Stimulated activated CD4-positive, alpha-beta T cell treated with anti-CD3 and anti-CD28 coated beads, TNF-alpha, amount 100 ng/mL, for 1 hour (primary cell): ENCODE results near the gene SLC34A3.

ENCODE experiments used
- DNase-seq, 3 donors: peaks; one replicate each; pipeline ENCODE4 v3.0.0-alpha.2; 2020; ENCODE audit warnings: low read depth in 3 of 3, low spot score in 1 of 3

SLC34A3 gene

DNA sequence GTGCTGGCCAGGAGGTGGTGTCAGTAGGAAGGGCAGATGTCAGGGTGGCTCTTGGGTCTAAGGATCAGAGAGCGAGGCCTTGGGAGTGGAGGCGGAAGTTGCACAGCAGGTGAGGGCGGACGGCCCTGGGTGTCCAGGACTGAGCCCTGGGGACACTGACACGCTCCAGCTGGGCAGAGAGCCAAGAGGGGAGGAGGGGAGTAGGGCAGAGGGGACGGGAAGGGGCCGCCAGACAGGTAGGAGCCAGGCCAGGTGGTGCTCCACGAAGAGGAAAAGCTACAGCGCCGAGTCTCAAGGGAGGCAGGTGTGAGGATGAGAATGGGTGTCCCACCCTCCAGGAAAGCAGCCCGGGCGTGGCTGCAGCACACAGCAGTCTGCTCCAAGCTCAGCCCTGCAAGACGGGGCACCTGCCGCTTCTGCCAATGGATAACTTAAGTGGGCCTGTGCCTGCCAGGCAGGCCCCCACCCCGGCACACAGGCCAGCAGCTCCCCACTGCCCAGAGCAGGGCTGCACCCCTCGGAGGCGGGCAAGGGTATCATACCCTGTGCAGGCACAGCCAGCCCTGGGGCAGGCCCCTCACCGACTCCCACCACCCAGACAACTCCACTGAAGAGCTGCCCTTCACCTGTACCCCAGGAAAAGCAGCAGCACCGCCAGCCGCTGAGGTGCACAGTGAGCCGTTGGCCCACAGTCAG lies 35.0 kb upstream of the SLC34A3 start:
- no peak for DNase-seq

DNA sequence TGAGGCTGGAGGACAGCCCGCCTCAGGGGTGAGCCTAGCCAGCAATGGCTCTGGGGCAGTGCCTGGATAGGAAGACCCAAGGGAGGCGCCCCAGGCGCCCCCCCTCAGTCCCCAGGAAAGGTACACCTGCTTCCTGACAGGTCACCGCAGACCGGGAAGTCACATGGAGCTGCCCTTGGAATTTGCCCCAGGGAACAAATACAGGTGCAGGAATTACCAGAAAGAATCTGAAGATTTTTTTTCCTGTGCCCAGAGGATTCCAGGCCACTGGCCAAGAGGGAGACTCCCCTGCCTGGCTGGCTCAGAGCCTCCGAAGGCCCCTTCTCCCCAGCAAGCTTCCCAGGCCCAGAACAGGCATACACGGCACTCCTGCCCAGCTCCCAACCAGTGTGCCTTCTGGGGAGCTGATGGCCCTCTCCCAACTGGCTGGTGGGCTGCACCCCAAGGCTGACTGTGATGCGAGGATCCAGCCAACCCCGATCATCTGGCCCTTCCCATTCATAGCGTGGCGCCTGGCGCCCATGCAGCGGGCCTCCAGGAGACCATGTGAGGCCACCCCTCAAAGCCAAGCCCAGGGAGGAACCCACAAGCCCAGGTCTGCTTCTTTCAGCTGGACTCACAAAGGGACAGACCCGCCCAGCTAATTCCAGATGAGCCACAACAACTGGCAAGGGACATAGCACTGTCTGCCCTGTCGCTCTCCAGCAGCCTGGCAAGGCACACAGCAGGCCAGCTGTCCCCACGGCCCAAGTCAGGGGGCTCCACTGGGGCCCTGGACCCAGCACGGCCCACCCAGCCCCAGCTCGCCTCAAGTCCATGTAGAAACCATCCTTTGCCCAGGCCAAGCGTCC lies 32.4 kb upstream of the SLC34A3 start:
- no peak for DNase-seq

DNA sequence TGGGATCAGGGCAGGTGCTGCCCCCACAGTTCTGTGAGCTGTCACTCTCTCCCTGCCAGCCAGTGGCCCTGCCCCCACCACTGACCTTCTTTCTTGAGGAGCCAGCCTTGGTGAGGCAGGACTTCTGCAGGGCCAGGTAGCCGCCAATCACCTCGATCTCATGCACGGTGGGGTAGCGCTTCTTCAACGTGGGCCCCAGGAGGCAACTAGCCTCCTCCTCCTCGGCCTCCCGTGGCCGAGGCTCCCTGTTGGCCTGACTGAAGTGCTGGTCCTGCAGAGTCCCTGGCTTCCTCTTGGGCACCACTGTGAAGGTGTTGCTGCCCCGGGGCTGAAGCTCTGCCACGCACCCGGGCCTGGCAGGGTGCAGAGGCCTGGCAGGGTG lies 31.8 kb upstream of the SLC34A3 start:
- DNase-seq, result no peak

DNA sequence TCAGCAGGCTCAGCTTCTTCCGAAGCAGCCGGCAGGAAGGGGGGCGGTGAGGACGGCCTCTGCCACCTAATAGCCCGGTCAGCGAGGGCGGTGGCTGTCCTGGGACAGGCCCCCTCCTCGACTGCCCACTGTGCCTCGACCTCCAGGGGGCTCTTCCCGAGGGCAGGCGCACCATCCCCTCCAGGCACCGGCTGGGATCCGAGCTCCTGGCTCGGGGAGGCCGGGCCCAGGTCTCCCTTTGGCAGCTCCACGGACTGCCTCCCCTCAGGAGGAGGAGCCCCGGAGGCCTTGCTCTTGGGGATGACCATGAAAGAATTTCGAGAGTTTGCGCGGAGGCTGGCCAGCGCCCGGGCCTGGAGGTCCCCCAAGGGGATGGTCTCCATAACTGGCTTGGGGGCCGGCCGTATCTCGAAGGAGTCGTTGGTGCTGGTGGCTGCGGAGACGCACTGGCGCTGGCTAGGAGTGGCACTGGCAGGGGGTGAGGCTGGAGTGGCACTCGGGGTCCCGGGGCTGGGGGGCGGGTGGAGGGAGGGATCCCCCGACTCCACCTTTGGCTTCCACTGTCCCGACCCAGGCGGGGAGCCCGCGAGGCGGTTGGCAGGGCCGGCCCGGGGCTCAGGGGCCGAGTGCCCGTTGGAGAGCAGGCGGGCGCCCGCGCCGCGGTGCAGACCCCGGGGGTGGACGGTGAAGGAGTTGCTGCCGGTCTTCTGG lies 31.1 kb upstream of the SLC34A3 start:
- no peak for DNase-seq

DNA sequence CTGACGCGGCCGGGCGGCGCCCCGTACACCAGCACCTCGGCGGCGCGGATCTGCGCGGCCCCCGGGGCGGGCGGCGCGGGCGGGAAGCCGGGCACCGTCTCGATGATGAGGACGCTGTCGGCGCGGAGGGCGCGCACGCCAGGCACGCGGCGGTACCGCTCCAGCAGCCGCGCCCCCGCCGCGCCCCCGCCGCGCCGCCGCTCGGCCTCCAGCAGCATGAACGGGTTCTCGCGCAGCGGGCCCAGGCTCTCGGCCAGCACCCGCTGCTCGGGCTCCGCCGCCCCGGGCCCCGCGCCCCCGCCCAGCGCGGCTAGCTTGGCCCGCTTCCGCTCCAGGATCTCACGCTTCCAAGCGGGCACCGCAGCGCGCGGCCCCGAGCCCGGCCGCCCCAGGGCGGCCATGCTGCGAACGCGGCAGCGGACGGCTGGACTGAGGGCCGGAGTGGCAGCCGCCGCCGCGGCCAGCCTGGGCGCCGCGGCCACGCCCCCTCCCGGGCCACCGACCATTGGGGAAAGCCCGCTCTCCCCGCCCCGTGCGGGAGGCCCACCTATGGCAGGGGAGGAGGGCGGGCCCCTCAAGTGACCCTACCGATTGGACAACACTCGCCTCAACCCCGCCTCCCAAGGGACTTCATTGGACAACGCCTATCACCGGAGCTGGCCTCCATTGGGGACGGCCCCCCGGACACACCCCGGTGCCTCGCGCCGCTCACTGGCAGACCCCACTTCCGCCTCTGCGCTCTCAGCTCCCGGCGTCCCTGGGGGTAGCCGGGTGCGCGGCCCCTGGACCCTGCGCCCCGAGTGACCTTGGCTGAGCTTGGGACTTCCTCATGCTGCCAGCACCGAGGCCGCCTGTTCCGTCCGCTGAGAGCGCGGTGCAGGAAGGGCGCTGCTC lies 30.1 kb upstream of the SLC34A3 start, which contains the start of gene TPRN:
Gene TPRN, minus strand, starts transcription at position 431 of the 894 bp plus-strand sequence. Its CDS starts 30 bp downstream, at position 401.
- DNase-seq, result peak; percentile 92 to 97 (median 93)

DNA sequence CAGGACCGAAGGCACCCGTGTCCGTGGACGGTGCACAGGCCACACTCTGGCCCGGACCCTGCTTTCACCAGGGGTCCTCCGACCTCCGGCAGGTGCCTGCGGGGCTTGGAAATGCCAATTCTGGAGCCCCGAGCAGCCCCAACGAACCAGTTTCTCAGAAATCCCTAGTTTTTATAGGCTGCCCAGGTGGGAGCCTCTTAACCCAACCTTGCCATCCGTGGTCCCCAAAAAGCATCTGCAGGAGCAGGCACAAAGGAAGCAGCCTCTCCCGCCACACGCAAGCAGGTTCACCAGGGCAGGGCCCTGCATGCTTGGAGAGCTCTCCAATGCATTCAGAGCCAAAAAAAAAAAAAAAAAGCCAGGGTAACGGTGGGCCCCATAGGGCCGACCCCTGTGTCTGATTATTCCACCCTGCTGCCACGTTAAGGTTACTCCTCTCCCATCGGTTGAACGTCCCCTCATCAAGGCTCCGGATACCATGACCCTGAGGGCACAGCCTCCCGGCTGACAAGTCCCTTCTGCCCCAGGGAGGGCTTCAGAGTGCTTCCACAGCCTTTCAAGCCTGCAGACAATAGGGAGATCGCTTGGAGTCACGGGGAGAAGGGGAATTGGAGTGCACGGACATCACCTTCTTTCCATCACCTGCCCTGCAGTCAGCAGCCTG lies 29.4 kb upstream of the SLC34A3 start:
- no peak for DNase-seq

DNA sequence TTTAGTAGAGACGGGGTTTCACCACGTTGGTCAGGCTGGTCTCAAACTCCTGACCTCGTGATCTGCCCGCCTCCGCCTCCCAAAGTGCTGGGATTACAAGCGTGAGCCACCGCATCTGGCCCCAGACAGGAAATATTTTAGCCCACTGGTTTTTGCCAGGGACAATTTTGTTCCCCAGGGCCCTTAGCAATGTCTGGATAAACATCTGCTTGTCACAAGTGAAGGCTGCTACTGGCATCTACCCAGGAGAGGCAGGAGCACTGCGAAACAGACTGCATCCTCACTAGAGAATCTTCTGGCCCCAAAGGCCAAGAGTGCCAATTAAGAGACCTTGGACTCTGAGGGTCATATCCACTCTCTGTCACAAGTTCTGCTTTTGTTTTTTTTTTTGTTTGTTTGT lies 27.7 kb upstream of the SLC34A3 start:
- no peak for DNase-seq

DNA sequence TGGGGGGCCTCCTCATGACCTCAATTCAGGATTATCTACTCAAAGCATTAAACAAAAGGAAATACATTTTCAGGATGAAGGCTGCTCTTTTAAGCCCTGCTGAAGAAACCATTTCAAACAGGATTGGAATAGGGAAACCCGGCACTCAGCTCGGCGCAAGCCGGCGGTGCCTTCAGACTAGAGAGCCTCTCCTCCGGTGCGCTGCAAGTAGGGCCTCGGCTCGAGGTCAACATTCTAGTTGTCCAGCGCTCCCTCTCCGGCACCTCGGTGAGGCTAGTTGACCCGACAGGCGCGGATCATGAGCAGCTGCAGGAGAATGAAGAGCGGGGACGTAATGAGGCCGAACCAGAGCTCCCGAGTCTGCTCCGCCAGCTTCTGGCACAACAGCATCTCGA lies 26.0 kb upstream of the SLC34A3 start:
- no peak for DNase-seq

DNA sequence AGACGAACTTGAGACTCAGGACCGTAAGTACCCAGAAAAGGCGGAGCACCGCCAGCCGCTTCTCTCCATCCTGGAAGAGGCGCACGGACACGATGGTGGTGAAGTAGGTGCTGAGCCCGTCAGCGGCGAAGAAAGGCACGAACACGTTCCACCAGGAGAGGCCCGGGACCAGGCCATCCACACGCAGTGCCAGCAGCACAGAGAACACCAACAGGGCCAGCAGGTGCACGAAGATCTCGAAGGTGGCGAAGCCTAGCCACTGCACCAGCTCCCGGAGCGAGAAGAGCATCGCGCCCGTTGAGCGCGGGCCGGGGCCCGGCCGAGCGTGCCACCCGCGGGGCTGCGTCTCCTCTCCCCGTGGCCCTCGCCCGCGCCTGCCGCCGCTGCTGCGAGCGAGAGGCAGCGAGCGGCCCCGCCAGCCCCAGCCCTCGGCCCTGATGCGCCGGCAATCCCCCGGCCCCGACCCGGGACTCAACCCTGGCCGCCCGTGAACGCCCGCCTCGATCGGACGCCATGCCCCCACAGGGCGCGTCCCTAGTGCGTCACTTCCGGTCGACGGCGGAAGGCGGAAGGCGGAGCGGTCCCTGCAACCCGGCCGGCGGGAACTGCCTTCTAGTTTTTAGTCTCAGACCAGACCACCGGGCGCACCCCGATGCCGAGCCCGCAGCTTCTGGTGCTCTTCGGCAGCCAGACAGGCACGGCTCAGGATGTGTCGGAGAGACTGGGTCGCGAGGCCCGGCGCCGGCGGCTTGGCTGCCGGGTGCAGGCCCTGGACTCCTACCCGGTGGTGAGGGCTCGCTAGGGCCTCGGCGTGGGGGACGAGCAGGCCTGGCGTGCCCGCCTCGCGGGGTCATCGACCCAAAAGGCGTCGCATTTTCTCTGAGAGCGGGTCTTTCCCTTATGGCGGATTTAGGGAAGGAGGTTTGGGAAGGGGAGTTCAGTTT lies 25.3 kb upstream of the SLC34A3 start, which contains the start of the genes NDOR1 and TMEM203:
Gene NDOR1, plus strand, starts transcription at position 575 of the 944 bp plus-strand sequence. Its CDS starts 78 bp downstream, at position 653.
Gene TMEM203, minus strand, starts transcription at position 523 of the 944 bp plus-strand sequence. Its CDS starts 234 bp downstream, at position 289.
- DNase-seq, result peak; percentile 61 to 94 (median 79)

DNA sequence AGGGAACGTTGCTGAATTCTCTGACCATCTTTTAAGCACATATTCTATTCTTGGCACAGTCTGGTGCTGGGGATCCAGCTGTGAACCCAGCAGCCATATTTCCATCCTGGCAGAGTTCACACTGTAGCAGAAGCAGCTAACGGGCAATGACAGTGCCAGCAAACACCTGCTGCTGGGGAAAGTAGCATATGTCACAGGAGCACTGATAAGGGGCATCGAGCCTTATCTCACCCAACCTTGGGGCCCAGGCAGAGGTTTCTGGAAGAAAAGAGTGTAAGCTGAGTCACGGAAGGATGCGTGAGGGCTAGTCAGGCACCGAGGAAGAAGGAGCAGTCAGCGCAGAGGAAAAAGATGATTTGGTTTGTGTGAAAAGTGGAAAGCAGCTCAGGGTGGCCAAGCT lies 24.1 kb upstream of the SLC34A3 start:
- DNase-seq, result no peak

DNA sequence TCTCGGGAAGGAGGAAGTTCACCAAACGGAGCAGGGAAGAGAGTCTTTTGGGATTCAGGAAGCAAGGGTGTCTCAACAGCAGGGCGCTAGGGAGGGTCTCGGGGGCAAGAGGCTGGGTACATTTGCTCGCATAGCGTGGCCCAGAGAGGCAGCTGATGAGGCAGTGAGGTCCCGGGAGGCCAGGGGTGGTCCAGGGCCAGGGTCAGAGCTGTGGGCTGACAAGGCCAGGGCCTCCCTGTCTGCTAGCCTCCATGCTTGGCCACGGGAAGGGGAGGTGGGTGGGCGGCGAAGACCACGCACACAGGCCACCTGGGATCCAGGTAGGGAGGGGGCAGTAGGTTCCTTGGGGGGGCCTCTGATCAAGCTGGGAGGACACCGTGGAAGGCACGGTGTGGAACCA lies 19.2 kb upstream of the SLC34A3 start:
- no peak for DNase-seq

DNA sequence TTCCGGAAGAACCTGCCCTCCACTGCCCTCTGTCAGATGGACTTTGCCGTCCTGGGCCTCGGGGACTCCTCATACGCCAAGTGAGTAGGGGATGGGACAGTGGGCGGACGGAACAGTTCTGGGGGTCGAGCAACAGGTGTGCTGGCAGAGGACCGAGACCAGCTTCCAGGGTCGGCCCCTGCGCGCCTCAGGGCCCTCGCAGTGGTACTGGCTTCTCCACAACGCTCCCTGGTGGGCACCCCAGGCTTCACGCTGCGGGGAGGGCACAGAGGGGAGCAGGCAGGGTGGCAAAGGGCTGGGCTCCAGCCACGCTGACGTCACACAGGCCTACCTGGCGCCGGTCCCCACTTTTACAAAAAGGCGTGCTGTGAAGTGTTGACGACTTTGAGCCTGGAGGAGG lies 18.2 kb upstream of the SLC34A3 start:
- DNase-seq, result no peak

DNA sequence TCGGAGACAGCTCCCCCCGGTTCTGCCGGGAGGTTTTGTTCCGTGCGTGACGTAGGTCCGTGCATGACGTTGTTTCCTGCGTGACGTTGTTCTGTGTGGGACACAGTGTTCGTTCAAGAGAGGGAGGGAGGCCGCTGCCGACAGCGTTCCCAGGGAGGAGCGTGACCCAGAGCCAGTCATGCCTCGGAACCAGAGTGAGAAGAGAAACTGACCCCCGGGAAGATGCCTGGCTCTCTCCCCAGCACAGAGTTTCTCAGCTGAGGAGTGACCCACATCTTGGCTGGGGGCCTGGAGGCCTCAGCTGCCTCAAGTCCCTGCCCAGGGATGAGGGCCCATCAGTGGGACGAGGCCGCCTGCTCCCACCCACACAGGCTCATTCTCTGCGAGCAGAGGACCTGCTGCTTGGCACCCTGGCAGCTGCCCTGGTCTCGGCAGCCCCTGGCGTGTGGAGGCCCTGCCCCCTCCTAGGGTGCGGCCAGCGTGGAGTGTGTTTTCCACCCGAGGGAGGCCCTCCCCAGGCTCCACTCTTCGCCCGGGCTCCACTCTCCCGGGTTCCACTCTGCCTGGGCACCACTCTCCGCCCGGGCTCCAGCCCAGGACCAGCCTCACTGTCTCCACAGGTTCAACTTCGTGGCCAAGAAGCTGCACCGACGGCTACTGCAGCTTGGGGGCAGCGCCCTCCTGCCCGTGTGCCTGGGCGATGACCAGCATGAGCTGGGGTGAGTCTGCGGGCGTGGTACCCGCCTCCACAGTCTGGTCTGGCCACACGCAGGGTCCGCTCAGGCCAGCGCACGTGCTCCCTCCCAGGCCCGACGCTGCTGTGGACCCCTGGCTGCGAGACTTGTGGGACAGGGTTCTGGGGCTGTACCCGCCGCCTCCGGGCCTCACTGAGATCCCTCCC lies 17.3 kb upstream of the SLC34A3 start:
- no peak for DNase-seq

DNA sequence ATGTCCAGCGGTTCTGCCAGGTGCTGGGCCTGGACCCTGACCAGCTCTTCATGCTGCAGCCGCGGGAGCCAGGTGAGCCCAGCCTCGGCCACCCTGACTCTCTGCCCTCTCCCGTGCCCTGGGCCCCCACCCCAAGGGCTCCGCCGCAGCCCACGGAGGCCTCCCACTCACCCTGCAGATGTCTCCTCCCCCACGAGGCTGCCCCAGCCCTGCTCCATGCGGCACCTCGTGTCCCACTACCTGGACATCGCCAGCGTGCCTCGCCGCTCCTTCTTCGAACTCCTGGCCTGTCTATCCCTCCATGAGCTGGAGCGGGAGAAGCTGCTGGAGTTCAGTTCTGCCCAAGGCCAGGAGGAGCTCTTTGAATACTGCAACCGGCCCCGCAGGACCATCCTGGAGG lies 16.1 kb upstream of the SLC34A3 start:
- DNase-seq, result no peak

DNA sequence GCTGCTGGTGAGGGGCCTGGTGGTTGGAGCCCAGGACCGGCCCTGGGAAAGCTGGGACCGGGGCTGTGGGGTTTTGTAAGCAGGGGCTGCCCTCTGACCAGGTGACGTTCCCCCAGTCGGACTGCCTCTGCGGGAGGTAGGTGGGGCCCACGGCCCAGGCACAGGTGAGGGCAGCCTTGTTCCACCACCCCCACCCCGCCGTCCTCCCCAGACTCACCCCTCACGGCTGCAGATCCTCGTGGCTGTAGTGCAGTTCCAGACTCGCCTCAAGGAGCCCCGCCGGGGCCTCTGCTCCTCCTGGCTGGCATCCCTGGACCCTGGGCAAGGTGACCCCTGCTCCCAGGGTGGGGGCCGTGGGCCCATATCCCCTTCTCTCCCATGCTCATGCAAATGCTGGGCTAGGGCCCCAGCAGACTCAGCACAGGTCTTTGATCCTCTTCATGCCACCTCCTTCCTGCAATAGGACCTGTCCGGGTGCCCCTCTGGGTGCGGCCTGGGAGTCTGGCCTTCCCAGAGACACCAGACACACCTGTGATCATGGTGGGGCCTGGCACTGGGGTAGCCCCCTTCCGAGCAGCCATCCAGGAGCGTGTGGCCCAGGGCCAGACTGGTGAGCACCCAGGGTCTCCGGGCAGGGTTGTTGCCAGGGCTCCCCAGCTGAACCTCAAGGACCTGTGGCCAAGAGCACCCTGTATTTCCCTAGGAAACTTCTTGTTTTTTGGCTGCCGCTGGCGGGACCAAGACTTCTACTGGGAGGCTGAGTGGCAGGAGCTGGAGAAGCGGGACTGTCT lies 15.3 kb upstream of the SLC34A3 start:
- DNase-seq, result no peak

DNA sequence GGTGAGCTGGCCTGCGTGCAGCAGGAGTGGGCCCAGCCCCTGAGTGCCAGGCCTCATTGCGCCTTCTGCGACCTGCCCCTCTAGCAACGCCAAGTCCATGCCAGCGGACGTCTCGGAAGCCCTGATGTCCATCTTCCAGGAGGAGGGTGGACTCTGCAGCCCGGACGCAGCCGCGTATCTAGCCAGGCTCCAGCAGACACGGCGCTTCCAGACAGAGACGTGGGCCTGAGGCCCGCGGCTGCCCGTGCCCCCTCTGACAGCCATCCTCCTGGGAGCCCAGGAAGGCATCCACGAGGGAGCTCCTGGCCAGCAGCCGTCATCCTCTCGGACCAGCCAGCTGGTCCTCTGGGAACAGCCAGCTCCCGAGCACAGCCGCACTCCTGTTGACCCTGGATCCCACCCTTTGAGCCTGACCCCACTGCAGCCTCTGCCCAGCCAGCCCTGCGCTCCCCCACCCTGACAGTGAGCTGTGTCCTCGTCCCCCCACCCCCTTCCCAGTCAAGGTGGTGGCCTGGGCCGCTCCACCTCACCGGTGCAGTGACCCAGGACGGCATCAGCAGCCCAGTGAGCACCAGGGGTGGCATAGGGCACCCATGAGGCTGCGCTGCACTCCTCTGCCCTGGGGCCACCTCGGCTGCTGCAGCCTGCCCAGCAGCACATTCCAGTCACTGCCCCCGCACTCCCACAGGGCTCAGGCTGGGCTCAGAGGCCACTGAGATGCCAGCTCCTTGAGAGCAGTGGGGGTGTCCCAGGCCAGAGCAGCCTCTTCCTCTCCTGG lies 14.3 kb upstream of the SLC34A3 start:
- DNase-seq, result no peak
